GM18498 (cell line): ENCODE results near the gene CCRL2.

Experiments
- ATAC-seq: cut with Tn5 transposase; IDR thresholded peaks from one replicate; pipeline ENCODE4 v1.9.1; 2021; ENCODE audit warnings: mild to moderate bottlenecking, moderate library complexity; ENCODE audit not compliant: unreplicated experiment

The CCRL2 gene

GRCh38 chr3:46406788-46407611 lies at the start of gene CCRL2, which contains the start of gene CCR5AS:
Gene CCRL2 (plus strand): TSS chr3:46407259. CDS start chr3:46408080, 821 bp downstream.
Gene CCR5AS (minus strand): TSS chr3:46407066.
- ATAC-seq, result peak; percentile 46

- no peak for ATAC-seq
These were observed 48.6 kb upstream of the CCRL2 start for GRCh38 chr3:46358466-46358865.

- ATAC-seq, result peak; percentile 65
These were observed 47.1 kb upstream of the CCRL2 start for GRCh38 chr3:46359733-46360493.

- ATAC-seq, result no peak
These were observed 46.2 kb upstream of the CCRL2 start for GRCh38 chr3:46360907-46361306.

GRCh38 chr3:46361408-46362283 lies 45.4 kb upstream of the CCRL2 start:
- ATAC-seq, result no peak

GRCh38 chr3:46365041-46365440 lies 42.0 kb upstream of the CCRL2 start:
- ATAC-seq, result no peak

- ATAC-seq, result no peak
These were observed 41.1 kb upstream of the CCRL2 start for GRCh38 chr3:46365737-46366524.

- no peak for ATAC-seq
These were observed 39.2 kb upstream of the CCRL2 start for GRCh38 chr3:46367811-46368210.

GRCh38 chr3:46368569-46368968 lies 38.5 kb upstream of the CCRL2 start:
- peak; percentile 67 for ATAC-seq

- ATAC-seq, result no peak
These were observed 37.9 kb upstream of the CCRL2 start for GRCh38 chr3:46369151-46369550.

- ATAC-seq, result no peak
These were observed 37.4 kb upstream of the CCRL2 start for GRCh38 chr3:46369675-46370132.

- no peak for ATAC-seq
These were observed 36.1 kb upstream of the CCRL2 start, which contains the start of gene CCR5 for GRCh38 chr3:46370839-46371518. Gene CCR5 (plus strand): TSS chr3:46370946. CDS start chr3:46372903, 1,957 bp downstream.

GRCh38 chr3:46371519-46372340 lies 35.3 kb upstream of the CCRL2 start:
- ATAC-seq, result no peak

GRCh38 chr3:46372492-46373359 lies 34.3 kb upstream of the CCRL2 start:
- ATAC-seq, result no peak

- no peak for ATAC-seq
These were observed 32.3 kb upstream of the CCRL2 start for GRCh38 chr3:46374755-46375154.

- ATAC-seq, result no peak
These were observed 31.8 kb upstream of the CCRL2 start for GRCh38 chr3:46375218-46375617.

GRCh38 chr3:46375814-46376213 lies 31.2 kb upstream of the CCRL2 start:
- ATAC-seq, result no peak
